ENCODE data around the gene MAP2K6.

- TF ChIP-seq CTCF (conservative IDR thresholded peaks at IDR 0.05): no peak
- TF ChIP-seq ZFX (IDR thresholded peaks at IDR 0.05): no peak
Measured at GRCh38 chr17:69572747-69573146, 158.2 kb downstream of the MAP2K6 start.

Measured in C4-2B (cell line).